Stimulated activated CD8-positive, alpha-beta memory T cell treated with anti-CD3 and anti-CD28 coated beads, Interleukin-7, amount 100 ng/mL, for 1 hour (primary cell): Measurements from ENCODE around the gene NFIB.

Source experiments
- DNase-seq, 2 donors: peaks; one replicate each; pipeline ENCODE4 v3.0.0-alpha.2; 2020; ENCODE audit warnings: low read depth in 2 of 2

NFIB gene

DNA sequence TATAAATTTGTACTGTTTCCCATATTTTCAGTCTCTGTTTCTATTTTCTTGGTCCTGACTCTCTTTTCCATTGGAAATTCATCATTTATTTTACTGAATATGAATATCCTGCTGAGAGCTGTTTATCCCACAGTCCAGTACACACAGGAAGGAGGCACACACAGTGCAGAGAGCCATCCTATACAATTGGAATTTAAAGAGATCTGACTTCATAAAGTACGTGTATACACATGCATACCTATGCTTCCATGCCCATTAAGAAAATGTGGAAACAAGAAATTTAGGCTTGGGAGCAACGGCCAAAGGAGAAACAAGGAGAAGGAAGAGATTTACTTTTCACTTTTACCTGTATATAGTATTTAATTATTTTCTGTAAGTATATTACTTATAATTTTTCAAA, 99.2 kb downstream of the NFIB start:
- no peak for DNase-seq

DNA sequence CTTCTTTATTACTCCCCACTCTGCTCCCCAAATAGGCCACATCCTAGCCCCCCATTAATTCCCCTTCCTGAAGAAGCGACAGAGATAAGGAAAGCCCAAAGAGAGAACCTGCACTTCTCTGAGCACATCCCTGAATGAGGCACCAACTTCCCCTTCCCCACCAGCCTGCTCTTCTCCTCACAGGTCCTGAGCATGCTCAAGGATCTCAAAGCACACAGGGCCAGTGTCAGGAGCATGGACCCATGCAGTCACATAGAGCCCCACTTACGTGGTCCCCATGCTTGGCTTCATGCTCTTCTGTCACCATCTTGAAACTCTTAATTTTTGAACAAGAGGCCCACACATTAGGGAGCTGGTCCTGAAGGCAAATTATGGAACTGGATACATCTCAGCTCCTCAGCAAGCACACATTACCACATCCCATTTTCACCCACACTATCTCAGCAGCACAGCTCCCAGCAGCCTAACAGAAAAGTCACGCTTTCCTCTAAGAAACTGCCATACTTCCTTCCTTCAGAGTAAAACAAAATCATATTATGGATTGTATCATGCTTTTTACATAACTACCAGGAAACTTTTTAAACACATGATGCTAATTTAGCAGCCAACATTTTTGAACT, 99.8 kb downstream of the NFIB start:
- no peak for DNase-seq

- DNase-seq, result no peak
These were observed 100.4 kb downstream of the NFIB start for GRCh38 chr9:14213504-14213903.

- no peak for DNase-seq
These were observed 101.1 kb downstream of the NFIB start for GRCh38 chr9:14212697-14213420.

- no peak for DNase-seq
These were observed 101.9 kb downstream of the NFIB start for GRCh38 chr9:14212077-14212476.

- DNase-seq, result no peak
These were observed 102.4 kb downstream of the NFIB start for GRCh38 chr9:14211564-14211963.

DNA sequence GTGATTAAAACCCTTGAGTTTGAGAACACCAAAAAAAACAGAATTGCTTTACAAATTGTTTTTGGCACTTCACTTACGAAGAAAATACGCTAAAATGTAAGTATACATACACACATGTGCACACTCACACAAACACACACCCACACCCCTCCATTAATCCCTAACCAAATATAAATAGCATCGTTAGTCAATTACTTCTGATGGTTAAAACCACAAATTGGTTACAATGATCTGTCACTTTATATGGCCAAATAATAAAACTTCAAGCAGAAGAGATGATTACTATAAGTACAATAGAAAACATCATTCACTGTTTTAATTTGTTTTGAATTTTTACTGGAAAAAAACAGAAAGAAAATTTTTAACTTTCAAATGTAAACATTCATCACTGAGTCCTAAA, 103.5 kb downstream of the NFIB start:
- DNase-seq, result no peak

- no peak for DNase-seq
These were observed 104.3 kb downstream of the NFIB start for GRCh38 chr9:14209399-14210345.

DNA sequence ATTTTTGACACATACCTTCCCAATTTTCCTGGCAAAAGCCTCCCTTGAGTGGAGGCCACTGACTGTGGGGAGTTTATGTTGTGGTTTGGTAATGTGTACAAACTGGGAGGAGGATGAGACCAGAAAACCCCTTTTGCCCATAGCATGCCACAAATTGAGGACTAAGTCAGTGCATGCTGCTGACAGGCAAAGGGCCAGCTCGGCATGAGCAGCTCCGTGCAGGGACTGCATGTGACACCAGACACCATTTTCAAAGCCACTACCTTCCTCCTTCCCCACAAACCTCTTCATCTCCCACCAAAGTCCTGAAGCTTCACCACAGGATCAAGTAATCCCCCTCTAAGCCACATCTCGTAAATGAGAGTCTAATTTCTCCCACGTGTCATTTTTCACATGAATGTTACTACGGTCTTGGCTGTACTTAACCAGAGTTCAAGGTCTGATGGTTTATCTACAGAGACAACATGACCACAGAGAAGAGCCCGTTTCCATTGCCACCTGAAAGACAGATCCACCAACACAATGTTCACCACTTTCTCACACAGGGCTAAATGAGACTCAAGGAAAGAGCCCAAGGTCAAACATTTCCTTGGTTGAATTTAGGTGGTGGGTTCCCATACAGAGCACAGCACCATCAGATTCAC, 106.5 kb downstream of the NFIB start:
- no peak for DNase-seq

GRCh38 chr9:14205463-14205862, 108.5 kb downstream of the NFIB start:
- DNase-seq, result no peak

DNA sequence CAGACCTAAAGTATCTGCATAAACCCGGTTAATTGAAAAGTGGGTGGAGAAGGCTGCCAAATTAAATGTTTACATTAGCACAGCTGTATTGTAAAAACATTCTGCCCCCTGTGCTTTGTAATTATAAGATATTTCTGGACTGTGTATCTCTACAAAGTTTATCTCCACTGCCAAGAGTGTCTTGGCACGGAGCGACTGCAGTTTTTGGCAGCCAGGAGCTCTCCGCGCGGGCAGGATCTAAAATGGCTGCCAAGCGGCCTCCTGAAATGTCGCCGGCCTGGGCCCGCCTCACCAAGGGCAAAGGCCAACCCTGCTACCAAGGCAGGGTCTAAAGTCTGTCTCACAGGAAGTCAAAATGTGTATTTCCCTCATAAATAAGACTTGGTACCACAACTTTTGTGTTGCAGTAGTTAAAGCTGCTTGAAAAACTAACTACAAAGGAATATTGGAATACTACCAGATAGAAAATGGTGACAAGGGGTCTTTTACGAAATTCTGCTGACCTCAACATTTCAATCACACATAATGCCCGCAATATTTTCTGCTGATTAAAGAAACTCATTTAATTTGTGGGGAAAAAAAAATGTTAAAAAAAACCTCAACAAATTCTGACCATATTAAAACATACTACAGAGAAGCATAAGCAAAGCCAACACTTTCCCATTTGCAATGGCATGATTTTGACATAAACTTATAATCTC, 110.4 kb downstream of the NFIB start:
- no peak for DNase-seq

DNA sequence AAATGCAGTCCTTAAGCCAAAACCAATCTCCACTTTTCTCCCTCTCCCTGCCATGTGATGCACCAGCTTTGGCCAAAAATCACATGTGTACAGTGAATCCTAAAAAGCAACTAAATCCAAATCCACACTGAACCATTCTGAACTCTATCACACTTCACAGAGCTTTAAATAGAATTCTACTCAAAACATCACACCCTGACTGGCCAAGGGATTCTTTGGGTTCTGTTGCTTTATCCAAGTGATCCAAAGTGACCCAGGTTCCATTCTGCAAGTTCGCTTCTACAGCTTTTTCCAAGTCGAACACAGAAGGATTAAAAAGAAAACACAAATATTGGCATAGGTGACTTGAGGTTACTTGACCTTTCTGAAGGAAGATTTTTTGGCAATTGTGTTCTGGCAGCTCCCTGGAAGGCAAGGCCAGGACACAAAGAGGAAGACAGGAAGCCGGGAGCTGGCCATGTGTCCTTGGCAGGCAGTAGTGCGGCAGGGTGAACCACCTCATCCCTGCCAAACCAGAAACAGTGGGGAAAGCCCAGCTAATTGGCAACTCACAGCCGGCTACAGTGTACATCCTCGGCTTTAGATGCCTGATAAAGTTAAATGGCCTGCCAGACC, 115.0 kb downstream of the NFIB start:
- no peak for DNase-seq

DNA sequence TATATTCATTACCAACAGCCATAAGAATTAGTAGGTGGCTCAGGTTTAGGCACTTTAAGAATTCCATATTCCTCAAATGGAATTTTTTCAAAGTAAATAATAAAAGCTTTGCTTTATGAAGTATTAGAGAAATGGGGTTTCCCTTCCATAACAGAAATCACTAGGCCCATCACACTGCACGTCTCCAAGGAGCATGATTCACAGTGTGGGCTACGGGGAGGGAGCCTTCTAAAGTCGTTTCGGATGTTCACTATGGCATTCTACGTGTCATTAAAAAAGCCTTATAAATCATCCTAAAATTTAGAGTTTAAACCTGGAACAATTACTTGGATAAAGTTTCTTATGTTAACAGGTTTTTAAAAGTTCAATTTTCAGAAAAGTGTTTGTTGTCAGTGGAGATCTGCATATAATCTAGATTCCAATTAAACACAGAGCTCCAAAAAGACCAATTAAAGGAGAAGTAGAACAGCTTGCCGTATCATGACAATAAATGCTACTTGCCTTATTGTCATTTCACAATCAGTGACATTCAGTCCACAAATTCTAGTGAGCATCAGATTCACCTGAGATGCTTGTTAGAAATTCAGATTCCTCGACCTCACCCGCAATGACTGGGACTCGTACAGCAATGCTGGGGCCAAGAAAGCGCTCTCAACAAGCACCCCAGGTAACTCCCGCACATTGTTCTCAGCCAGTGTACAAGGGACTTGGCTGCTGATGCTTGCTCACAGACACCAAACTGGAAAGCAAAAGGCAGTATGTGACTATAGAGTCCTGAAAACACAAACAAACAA, 115.7 kb downstream of the NFIB start:
- DNase-seq, result no peak

GRCh38 chr9:14197325-14197858, 116.5 kb downstream of the NFIB start:
- DNase-seq, result no peak

DNA sequence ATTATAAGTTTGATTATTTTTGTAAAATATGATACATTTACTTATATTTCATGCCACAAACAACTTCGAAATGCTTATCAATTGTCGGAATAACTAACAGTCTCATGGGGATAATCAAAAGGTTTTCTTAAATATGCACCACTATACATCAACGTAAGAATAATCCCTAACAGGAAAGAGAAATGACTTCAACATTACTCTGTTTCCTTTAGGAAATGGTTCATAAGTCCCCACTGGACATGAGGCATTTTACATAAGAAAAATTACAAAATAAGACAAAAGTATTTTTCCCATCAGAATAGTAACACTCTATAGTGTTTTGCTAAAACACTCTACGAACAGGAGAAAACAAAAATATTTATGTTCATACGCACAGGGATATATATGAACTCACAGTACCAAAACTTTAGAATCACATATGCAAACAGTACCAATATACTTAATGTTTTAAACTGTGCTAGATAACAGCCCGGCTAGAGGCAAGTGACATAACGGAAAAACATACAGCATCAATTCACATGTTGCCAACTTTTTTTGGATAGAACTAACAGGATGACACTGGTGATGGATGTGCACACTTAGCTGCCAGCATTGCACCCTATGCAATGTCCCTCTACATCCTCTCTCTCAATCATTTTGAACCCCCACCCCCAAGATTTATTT, 120.5 kb downstream of the NFIB start:
- no peak for DNase-seq

GRCh38 chr9:14192556-14192955, 121.4 kb downstream of the NFIB start:
- DNase-seq, result no peak

DNA sequence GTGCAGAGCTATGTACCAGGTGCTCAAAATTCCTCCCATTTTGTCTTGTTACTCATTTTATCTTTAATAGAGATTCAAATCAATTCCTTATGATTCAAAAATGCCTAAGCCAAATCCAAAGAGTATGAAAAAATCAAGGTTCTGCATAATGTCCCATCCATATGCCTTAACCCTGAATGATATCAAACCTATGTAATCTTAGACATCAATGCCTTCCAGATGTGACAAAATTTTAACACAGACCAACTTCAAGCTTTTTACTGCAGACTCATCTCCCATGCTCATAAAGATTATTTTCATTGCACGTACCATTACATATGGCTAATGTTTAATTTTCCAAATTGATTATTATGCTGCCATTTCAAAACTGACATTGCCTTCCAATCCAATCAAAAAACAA, 122.4 kb downstream of the NFIB start:
- DNase-seq, result no peak

GRCh38 chr9:14190240-14190639, 123.7 kb downstream of the NFIB start:
- no peak for DNase-seq

GRCh38 chr9:14189578-14189977, 124.4 kb downstream of the NFIB start:
- DNase-seq, result no peak
